ENCODE results near the gene DPP6.

The DPP6 gene

GRCh38 chr7:154336295-154336694 lies 284.1 kb downstream of the DPP6 start:
- ChIA-PET CTCF (no interaction called here), POLR2A (no interaction called here)
- no peak for DNase-seq (ENCODE audit: extremely low spot score)
- no peak for TF ChIP-seq CTCF (IDR thresholded peaks at IDR 0.05; ENCODE audit: control extremely low read depth, extremely low read depth, low read depth, missing control alignments)

- TF ChIP-seq CTCF (IDR thresholded peaks at IDR 0.05; ENCODE audit: control extremely low read depth, extremely low read depth, low read depth, missing control alignments), result no peak
- DNase-seq (ENCODE audit: extremely low spot score), result no peak
- CTCF ChIA-PET, result no interaction called here
- POLR2A ChIA-PET, result no interaction called here
Observed at GRCh38 chr7:154338701-154339506, 286.7 kb downstream of the DPP6 start.

GRCh38 chr7:154342971-154343633 lies 290.9 kb downstream of the DPP6 start:
- CTCF ChIA-PET, result no interaction called here
- TF ChIP-seq CTCF (IDR thresholded peaks at IDR 0.05; ENCODE audit: control extremely low read depth, extremely low read depth, low read depth, missing control alignments), result no peak
- POLR2A ChIA-PET, result no interaction called here
- no peak for DNase-seq (ENCODE audit: extremely low spot score)

GRCh38 chr7:154343778-154344412 lies 291.7 kb downstream of the DPP6 start:
- POLR2A ChIA-PET, result no interaction called here
- CTCF ChIA-PET, result interaction anchor here (1.0 kb wide), 1 partner anchor 27 kb away, joined by 3 read pairs; no protein-coding TSS in a partner anchor
- no peak for DNase-seq (ENCODE audit: extremely low spot score)
- TF ChIP-seq CTCF (IDR thresholded peaks at IDR 0.05; ENCODE audit: control extremely low read depth, extremely low read depth, low read depth, missing control alignments), result no peak

- ChIA-PET CTCF (no interaction called here), POLR2A (no interaction called here)
- DNase-seq (ENCODE audit: extremely low spot score), result no peak
- TF ChIP-seq CTCF (IDR thresholded peaks at IDR 0.05; ENCODE audit: control extremely low read depth, extremely low read depth, low read depth, missing control alignments), result no peak
Observed at GRCh38 chr7:154345093-154345492, 292.9 kb downstream of the DPP6 start.

GRCh38 chr7:154347700-154348266 lies 295.6 kb downstream of the DPP6 start:
- DNase-seq (ENCODE audit: extremely low spot score), result no peak
- ChIA-PET POLR2A (no interaction called here), CTCF (no interaction called here)
- TF ChIP-seq CTCF (IDR thresholded peaks at IDR 0.05; ENCODE audit: control extremely low read depth, extremely low read depth, low read depth, missing control alignments), result no peak

Measured in GM10248 (cell line).